ENCODE results near the gene KCNQ4. TPM values are rescaled to one million over a fixed set of nuclear protein-coding genes. Genes with fewer than 3 reads are reported as not detected.

The KCNQ4 gene
- total RNA-seq, 1 donor from 2014 or later = not detected

GRCh38 chr1:40754201-40754600, 29.4 kb upstream of the KCNQ4 start:
- DNase-seq (ENCODE audit: low read depth in 2 of 2) = no peak

DNA sequence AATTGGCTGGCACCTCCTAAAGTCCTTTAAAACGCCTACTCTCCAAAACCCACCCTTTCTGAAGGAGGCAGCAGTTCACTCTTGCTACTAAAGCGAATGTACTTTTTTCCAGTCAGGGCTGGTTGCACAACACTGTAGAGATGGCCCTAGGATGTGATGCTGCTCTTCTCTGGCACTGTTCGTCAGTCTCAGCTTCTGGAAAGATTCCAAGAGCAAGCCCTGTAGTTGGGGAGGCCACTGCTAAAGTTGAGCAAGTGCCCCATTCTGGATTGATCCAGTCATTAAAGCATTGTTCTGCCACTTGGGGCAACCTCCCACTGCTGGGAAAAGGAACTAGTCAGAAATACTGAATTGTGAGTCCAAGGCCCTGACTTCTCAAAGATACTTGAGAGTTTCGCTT, 28.5 kb upstream of the KCNQ4 start:
- DNase-seq (ENCODE audit: low read depth in 2 of 2) = peak in 1 of 2 donors; percentile 13

- DNase-seq (ENCODE audit: low read depth in 2 of 2) = no peak
Observed at GRCh38 chr1:40756523-40756922, 27.1 kb upstream of the KCNQ4 start.

DNA sequence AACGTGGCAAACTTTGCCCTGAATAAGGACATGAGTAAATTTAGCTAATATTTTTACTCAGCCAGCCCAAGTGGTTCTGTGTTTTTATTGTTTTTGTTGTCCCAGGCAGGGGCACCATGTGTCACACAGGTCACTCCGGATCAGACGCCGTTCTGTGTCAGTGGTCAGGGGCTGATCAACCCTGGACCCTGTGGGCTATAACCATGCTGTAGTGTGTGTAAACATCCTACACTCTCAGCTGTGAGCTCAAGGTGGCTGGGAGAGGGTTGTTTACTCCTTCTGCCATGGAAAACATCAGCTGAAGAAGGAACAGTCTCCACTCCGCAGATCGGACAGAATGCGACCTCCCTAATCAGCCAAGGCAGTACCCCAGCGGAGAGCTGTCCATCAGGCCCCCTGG, 26.5 kb upstream of the KCNQ4 start:
- no peak for DNase-seq (ENCODE audit: low read depth in 2 of 2)

DNA sequence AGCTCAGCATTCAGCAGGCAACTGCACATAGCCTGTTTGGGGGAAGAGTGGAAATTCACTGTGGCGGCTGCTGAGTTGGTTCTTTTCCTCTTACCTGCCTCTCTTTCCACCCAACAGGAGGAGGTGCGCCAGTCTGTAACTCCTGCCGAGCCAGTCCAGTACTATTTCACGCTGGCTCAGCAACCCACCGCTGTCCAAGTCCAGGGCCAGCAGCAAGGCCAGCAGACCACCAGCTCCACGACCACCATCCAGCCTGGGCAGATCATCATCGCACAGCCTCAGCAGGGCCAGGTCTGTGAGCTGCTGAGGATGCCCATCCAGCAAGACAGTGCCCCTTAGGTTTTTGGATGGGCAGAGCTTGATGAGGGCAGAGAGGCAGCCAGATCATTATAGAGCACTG, 25.6 kb upstream of the KCNQ4 start:
- DNase-seq (ENCODE audit: low read depth in 2 of 2) = no peak

- DNase-seq (ENCODE audit: low read depth in 2 of 2) = no peak
Observed at GRCh38 chr1:40758578-40759343, 24.8 kb upstream of the KCNQ4 start.

GRCh38 chr1:40760984-40761383, 22.6 kb upstream of the KCNQ4 start:
- DNase-seq (ENCODE audit: low read depth in 2 of 2) = no peak

DNA sequence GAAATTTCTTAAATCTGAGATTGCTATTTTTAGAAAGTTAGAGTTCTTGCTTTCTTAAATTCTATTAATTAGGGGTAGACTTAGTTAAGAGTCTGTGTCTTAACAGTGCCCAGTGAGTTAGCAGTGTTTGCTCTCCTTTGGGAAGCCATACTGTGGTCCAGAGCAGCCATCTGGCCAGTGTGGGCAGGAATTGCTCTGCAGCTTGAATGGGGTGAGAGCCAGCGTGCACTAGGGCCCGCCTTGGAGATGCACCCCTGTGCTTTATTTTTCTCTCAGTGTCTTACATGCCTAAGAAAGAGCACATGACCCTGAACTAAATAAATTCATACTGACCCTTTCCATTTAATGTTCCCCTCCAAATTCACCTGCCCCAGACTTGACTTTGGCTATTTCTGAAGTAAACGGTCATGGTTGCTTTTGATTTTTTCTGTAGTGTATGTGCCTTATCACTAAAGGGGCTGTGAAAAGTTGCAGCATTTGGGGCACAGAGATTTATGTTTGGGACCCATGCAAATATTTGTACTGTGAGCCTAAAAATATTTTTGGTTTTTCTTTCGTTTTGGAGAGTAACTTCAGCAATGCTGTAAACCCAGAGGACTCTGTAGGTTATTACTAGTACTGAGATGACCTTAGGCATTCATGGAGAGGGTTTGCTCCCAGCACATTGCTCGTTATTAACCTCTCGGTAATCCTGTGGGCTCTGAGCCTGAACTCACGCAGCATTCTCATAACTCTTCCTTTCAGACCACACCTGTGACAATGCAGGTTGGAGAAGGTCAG, 21.3 kb upstream of the KCNQ4 start:
- no peak for DNase-seq (ENCODE audit: low read depth in 2 of 2)

GRCh38 chr1:40763742-40764532, 19.6 kb upstream of the KCNQ4 start:
- no peak for DNase-seq (ENCODE audit: low read depth in 2 of 2)

GRCh38 chr1:40764981-40765380, 18.6 kb upstream of the KCNQ4 start:
- no peak for DNase-seq (ENCODE audit: low read depth in 2 of 2)

- DNase-seq (ENCODE audit: low read depth in 2 of 2) = no peak
Observed at GRCh38 chr1:40766017-40766416, 17.6 kb upstream of the KCNQ4 start.

GRCh38 chr1:40766560-40766959, 17.0 kb upstream of the KCNQ4 start:
- DNase-seq (ENCODE audit: low read depth in 2 of 2) = no peak

- DNase-seq (ENCODE audit: low read depth in 2 of 2) = no peak
Observed at GRCh38 chr1:40768146-40768990, 15.2 kb upstream of the KCNQ4 start.

DNA sequence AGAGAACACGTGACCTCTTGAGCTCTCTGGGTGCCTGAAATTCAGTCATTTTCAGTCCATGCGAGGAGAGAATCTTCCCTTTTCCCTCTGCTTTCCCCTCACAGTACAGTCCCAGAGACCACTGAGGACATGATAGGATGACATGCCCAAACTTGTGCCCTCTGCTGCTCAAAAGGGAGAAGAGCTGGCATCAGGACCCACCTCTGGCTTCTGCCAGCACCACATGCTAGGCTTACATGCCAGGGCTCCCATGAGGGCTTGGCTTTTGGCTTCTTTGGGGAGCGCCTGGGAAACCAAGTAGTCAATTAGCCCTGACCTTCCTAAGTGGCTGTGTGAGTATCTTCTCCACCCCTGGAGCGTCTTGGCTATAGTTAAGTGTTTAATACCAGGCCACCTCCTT, 13.8 kb upstream of the KCNQ4 start:
- peak in 1 of 2 donors; percentile 38 for DNase-seq (ENCODE audit: low read depth in 2 of 2)

DNA sequence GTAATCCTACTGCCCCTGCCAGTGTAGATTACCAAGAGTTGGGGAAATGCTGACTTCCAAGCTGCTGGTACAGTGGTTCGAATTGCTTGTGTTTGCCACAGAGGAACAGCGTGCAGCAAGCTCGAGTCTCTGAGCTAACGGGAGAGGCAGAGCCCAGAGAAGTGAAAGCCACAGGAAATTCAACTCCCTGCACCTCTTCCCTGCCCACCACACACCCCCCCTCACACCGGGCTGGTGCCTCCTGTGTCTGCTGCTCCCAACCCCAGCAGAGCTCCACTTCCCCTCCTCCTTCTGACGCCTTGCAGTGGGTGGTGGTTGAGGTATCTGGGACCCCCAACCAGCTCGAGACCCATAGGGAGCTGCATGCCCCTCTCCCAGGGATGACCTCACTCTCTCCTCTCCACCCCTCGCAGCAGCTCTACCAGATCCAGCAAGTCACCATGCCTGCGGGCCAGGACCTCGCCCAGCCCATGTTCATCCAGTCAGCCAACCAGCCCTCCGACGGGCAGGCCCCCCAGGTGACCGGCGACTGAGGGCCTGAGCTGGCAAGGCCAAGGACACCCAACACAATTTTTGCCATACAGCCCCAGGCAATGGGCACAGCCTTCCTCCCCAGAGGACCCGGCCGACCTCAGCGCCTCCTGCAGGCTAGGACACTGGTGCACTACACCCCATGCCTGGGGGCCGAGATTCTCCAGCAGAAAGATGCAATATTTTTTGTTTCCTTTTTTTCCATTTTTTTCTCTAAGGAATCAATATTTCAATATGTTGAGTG, 13.1 kb upstream of the KCNQ4 start:
- no peak for DNase-seq (ENCODE audit: low read depth in 2 of 2)

- DNase-seq (ENCODE audit: low read depth in 2 of 2) = no peak
Observed at GRCh38 chr1:40772146-40772955, 11.2 kb upstream of the KCNQ4 start.

DNA sequence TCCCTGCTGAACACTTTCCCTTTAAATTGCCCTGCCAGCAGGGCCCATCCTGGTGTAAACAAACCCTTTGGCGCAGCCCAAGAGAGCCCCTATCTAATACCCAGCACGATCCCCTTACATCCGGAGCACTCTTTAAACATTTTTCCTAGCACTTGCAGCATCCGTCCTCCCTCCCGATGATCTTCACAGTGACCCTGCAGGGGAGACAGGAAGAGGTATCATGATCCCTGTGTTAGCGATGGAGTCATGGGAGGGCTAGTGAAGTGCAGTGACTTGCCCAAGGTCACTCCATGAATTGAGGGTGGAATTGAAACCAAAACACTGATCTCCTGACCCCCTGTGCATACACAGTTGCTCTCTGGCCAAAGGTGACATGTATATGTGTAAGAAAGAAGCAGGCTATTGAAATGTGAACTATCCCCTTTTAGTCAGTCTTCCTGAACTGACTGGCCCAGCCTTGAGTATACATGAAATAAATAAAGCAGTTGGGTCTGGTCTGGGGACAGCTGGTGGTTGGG, 9.8 kb upstream of the KCNQ4 start:
- peak in 1 of 2 donors; percentile 63 for DNase-seq (ENCODE audit: low read depth in 2 of 2)

- DNase-seq (ENCODE audit: low read depth in 2 of 2) = peak; percentile 42 to 67
Observed at GRCh38 chr1:40774266-40774998, 9.2 kb upstream of the KCNQ4 start.

Measured in lung microvascular endothelial cell (primary cell).